ENCODE data around the gene ELP4. TPM values are rescaled to one million over a fixed set of nuclear protein-coding genes. Genes with fewer than 3 reads are reported as not detected.
A peak's percentile ranks its signal among the peaks of the same experiment; 100 is the strongest.

ELP4 gene
- total and polyA plus RNA-seq, 12 donors: 10.5 to 30.4 (median 18.0) TPM

- intact Hi-C loops (cut with DNase I): no loop called here
- H3K9me3 ChIP-seq (replicated peaks in 1 of 3): no peaks in the 10 kb centered on the region
- no peak for TF ChIP-seq POLR2A (IDR thresholded peaks at IDR 0.05)
- no peak for TF ChIP-seq CTCF (IDR thresholded peaks at IDR 0.05)
- no peaks in the 10 kb centered on the region for H3K36me3 ChIP-seq (replicated peaks in 1 of 2)
- no peak for DNase-seq
- H3K4me1 ChIP-seq (replicated peaks in 1 of 2): no peaks in the 10 kb centered on the region
- H3K27ac ChIP-seq: no peak overlapping the region
- WGBS, 4 donors: 83 to 94% (median 90%) methylated on average over 3 of the region's 3 CpGs
- no peak overlapping the region for H3K4me3 ChIP-seq
- H3K27me3 ChIP-seq: no peaks in the 10 kb centered on the region
These were observed 9.9 kb upstream of the ELP4 start for GRCh38 chr11:31499576-31500178.

- 89 to 95% (median 89%) methylated on average over 2 of the region's 2 CpGs for WGBS, 4 donors
- no peak for TF ChIP-seq POLR2A (IDR thresholded peaks at IDR 0.05)
- TF ChIP-seq CTCF (IDR thresholded peaks at IDR 0.05): no peak
- H3K4me1 ChIP-seq (replicated peaks in 1 of 2): no peaks in the 10 kb centered on the region
- intact Hi-C loops (cut with DNase I): no loop called here
- no peaks in the 10 kb centered on the region for H3K27me3 ChIP-seq
- no peaks in the 10 kb centered on the region for H3K9me3 ChIP-seq (replicated peaks in 1 of 3)
- no peaks in the 10 kb centered on the region for H3K36me3 ChIP-seq (replicated peaks in 1 of 2)
- no peak for DNase-seq
- no peak overlapping the region for H3K27ac ChIP-seq
- no peak overlapping the region for H3K4me3 ChIP-seq
These were observed 9.0 kb upstream of the ELP4 start for GRCh38 chr11:31500560-31500959.

GRCh38 chr11:31509051-31509428 lies 527 bp upstream of the ELP4 start:
- intact Hi-C loops (cut with DNase I): no loop called here
- 1 to 2% (median 1%) methylated on average over 8 of the region's 8 CpGs for WGBS, 4 donors
- Histone ChIP-seq H3K27ac (peak overlapping the region in 4 of 5 donors; percentile 60 to 87 (median 80)), H3K9me3 (replicated peaks in 1 of 3) (no peaks in the 10 kb centered on the region), H3K4me1 (replicated peaks in 1 of 2) (peaks cover 12 to 20% of the 10 kb centered on the region in 2 donors), H3K27me3 (no peaks in the 10 kb centered on the region), H3K36me3 (replicated peaks in 1 of 2) (no peaks in the 10 kb centered on the region), H3K4me3 (peak overlapping the region in 3 of 4 donors; percentile 76 to 88 (median 83))
- TF ChIP-seq POLR2A (IDR thresholded peaks at IDR 0.05) (no peak), CTCF (IDR thresholded peaks at IDR 0.05) (no peak)
- no peak for DNase-seq

DNA sequence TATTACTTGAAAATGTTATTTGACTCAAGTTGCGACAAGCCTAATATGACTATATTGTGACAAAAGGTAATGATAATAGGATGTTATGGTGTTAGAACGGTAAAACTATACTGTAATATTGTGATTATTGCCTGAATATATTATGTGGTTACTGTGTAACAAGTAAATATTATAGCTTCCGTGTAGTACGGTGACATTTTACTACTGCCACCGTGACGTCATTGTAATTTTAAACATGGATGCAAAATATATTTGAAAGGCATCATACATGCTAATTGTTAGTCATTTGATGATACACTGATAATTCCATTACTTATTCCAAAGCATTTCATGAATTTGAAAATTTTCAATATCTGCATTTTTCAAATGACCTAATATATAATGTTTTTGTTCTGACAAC lies 2.5 kb downstream of the ELP4 start:
- no peaks in the 10 kb centered on the region for H3K27me3 ChIP-seq
- H3K4me1 ChIP-seq (replicated peaks in 1 of 2): peaks cover 12 to 20% of the 10 kb centered on the region in 2 donors
- DNase-seq: no peak
- 86 to 99% (median 92%) methylated on average over 6 of the region's 6 CpGs for WGBS, 4 donors
- no peaks in the 10 kb centered on the region for H3K9me3 ChIP-seq (replicated peaks in 1 of 3)
- intact Hi-C loops (cut with DNase I): no loop called here
- H3K27ac ChIP-seq: no peak overlapping the region
- TF ChIP-seq CTCF (IDR thresholded peaks at IDR 0.05) (no peak), POLR2A (IDR thresholded peaks at IDR 0.05) (no peak)
- H3K4me3 ChIP-seq: no peak overlapping the region
- H3K36me3 ChIP-seq (replicated peaks in 1 of 2): no peaks in the 10 kb centered on the region
